ENCODE data around the gene CAMSAP2. TPM values are rescaled to one million over a fixed set of nuclear protein-coding genes. Genes with fewer than 3 reads are reported as not detected.
A peak's percentile ranks its signal among the peaks of the same experiment; 100 is the strongest.

The CAMSAP2 gene
- total and polyA plus RNA-seq, 10 of the 15 experiments (the other 5 are each of a cell fraction or from before 2014, with no cell fraction given), result 3.9 to 19.8 (median 8.0) TPM

DNA sequence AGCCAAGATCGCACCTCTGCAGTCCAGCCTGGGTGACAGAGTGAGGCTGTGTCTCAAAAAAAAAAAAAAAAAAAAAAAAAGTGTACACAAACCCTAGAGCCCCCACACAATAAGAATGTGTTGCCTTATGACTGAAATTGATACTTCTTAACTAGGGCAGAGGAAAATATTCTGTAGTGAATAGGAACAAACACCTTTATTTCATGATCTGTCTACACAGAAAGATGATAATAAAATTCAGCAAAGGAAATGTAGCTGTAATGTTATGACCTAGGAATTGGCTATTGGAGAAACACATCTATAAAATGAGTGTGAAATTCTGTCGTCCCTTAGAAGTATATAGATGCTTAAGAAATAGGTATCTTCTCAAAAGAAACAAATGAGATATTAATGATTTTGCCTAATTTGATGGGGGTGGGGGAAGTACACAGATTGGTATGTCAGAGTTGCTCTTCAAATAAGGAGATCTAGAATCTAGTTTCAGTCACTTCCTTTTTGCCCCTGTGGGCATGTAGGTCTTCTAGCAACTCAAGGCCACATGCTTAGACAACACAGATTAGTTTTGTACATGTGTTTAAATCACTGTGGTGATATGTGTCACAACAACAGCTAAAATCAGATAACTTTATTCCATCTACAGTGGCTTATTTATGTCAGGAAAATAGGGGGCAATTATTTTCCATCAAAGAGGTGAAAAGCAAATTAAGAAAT is 123.4 kb downstream of the CAMSAP2 start (continued):
- TF ChIP-seq MEF2B (IDR thresholded peaks at IDR 0.05; ENCODE audit: partially characterized antibody, poor library complexity, severe bottlenecking), result peak; percentile 36
- 0 out of 2 replicates have a peak, but pooled peaks have one; percentile 66 for TF ChIP-seq MXI1 (IDR thresholded peaks at IDR 0.05; ENCODE audit: low read depth, low read length)

DNA sequence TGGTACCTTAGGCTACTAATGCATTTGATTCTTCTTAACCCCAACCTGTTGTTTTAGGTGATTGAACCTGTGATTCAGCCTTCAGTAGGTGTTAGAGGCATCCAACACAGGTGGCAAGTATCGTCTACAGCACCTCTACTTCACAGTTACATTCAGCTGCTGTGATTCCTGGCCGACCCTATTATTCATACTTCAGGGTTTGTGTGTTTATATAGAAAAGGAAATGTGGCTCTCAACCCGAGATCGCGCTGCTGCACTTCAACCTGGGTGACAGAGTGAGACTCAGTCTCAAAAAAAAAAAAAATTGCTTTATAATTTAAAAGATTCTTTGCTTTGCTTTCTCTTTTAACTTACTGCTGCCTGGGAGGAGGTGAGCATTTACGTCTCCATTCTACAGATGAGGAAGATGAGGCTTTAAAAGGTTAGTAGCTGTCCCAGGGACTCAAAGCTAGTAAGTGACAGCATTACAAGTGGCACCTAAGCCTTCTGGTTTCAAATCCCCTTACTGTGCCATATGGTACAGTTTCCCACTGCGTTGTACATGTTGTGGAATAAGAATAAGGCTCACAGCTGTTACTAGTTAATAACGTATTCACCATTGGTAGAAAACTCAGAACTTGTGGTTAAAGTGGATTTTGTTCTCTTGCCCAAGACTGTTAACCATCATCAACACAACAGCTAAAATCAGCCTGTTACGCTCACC is 124.2 kb downstream of the CAMSAP2 start:
- Histone ChIP-seq H3K9me3 (replicated peaks; ENCODE audit: control insufficient read depth, insufficient read depth, low read length) (no peaks in the 10 kb centered on the region), H3K9ac (ENCODE audit: control insufficient read depth, insufficient read depth, low read length) (peak overlapping the region; percentile 40; the same call in 1 of the 2 replicates), H3K27ac (ENCODE audit: control insufficient read depth, insufficient read depth) (peak overlapping the region; percentile 76), H3K27me3 (replicated peaks in 1 of 2; ENCODE audit: control insufficient read depth in 2 of 2, insufficient read depth in 2 of 2, low read length in 1 of 2) (no peaks in the 10 kb centered on the region), H4K20me1 (ENCODE audit: control insufficient read depth, insufficient read depth) (no peaks in the 10 kb centered on the region), H3K4me1 (ENCODE audit: control insufficient read depth, insufficient read depth, low read length) (peaks cover 46% of the 10 kb centered on the region), H2AFZ (ENCODE audit: control insufficient read depth, low read depth, low read length) (peak overlapping the region; percentile 4; the same call in 1 of the 2 replicates), H3K36me3 (ENCODE audit: control insufficient read depth in 2 of 2, insufficient read depth in 2 of 2, low read length in 1 of 2) (0 out of 4 replicates have a peak, but pooled peaks cover 0 to under 1% of the 10 kb centered on the region in 2 experiments), H3K4me3 (no peak overlapping the region), H3K79me2 (ENCODE audit: control insufficient read depth, insufficient read depth, low read length) (no peaks in the 10 kb centered on the region), H3K4me2 (ENCODE audit: control insufficient read depth, insufficient read depth) (peak overlapping the region; percentile 56)
- no TSS peak for BruUV-seq (replicated peaks)
- intact Hi-C loops (cut with micrococcal nuclease; ENCODE audit: unreplicated experiment), result loop anchor here (1.0 kb wide), 1 partner anchor 15 kb away; no protein-coding TSS in a partner anchor
- WGBS (ENCODE audit: insufficient coverage, insufficient replicate concordance, low lambda C conversion rate, missing lambda C conversion rate), result 25% methylated on average over 9 of the region's 9 CpGs
- RAD21 ChIA-PET (ENCODE audit: unreplicated experiment), result interaction anchor here (0.7 to 7.2 kb wide), 12 partner anchors 11 to 242 kb away, joined by 3 to 125 read pairs (median 5); partner anchors contain the start of gene KIF14
- POLR2A ChIA-PET, result interaction anchor here (0.7 to 1.6 kb wide), 10 partner anchors 15 to 245 kb away, joined by 3 to 12 read pairs (median 5); no protein-coding TSS in a partner anchor
- SMC1A ChIA-PET (ENCODE audit: uncharacterized antibody, unreplicated experiment), result interaction anchor here (0.8 to 16.6 kb wide), 17 partner anchors 12 to 241 kb away, joined by 3 to 208 read pairs (median 5); no protein-coding TSS in a partner anchor
- ATAC-seq (peak; percentile 42), DNase-seq (ENCODE audit: low read depth, low spot score) (peak; percentile 59), FAIRE-seq (peak; percentile 44)
- CTCF ChIA-PET, result interaction anchor here (0.7 to 7.7 kb wide), 13 partner anchors 16 to 304 kb away, joined by 3 to 73 read pairs (median 4); no protein-coding TSS in a partner anchor
- in situ Hi-C loops (cut with MboI), result no loop called here
- TF ChIP-seq TCF7 (IDR thresholded peaks at IDR 0.05; ENCODE audit: borderline replicate concordance), result no peak
- TF ChIP-seq NFYA (IDR thresholded peaks at IDR 0.05; ENCODE audit: borderline replicate concordance, low read depth, low read length), result no peak
- TF ChIP-seq CHD4 (IDR thresholded peaks at IDR 0.05), result no peak
- TF ChIP-seq MXI1 (IDR thresholded peaks at IDR 0.05; ENCODE audit: low read depth, low read length), result peak; percentile 30; the same call in 1 of the 2 replicates
- TF ChIP-seq, protein P1, sequence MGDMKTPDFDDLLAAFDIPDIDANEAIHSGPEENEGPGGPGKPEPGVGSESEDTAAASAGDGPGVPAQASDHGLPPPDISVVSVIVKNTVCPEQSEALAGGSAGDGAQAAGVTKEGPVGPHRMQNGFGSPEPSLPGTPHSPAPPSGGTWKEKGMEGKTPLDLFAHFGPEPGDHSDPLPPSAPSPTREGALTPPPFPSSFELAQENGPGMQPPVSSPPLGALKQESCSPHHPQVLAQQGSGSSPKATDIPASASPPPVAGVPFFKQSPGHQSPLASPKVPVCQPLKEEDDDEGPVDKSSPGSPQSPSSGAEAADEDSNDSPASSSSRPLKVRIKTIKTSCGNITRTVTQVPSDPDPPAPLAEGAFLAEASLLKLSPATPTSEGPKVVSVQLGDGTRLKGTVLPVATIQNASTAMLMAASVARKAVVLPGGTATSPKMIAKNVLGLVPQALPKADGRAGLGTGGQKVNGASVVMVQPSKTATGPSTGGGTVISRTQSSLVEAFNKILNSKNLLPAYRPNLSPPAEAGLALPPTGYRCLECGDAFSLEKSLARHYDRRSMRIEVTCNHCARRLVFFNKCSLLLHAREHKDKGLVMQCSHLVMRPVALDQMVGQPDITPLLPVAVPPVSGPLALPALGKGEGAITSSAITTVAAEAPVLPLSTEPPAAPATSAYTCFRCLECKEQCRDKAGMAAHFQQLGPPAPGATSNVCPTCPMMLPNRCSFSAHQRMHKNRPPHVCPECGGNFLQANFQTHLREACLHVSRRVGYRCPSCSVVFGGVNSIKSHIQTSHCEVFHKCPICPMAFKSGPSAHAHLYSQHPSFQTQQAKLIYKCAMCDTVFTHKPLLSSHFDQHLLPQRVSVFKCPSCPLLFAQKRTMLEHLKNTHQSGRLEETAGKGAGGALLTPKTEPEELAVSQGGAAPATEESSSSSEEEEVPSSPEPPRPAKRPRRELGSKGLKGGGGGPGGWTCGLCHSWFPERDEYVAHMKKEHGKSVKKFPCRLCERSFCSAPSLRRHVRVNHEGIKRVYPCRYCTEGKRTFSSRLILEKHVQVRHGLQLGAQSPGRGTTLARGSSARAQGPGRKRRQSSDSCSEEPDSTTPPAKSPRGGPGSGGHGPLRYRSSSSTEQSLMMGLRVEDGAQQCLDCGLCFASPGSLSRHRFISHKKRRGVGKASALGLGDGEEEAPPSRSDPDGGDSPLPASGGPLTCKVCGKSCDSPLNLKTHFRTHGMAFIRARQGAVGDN (IDR thresholded peaks at IDR 0.05), result peak; percentile 81
- TF ChIP-seq, protein P2, sequence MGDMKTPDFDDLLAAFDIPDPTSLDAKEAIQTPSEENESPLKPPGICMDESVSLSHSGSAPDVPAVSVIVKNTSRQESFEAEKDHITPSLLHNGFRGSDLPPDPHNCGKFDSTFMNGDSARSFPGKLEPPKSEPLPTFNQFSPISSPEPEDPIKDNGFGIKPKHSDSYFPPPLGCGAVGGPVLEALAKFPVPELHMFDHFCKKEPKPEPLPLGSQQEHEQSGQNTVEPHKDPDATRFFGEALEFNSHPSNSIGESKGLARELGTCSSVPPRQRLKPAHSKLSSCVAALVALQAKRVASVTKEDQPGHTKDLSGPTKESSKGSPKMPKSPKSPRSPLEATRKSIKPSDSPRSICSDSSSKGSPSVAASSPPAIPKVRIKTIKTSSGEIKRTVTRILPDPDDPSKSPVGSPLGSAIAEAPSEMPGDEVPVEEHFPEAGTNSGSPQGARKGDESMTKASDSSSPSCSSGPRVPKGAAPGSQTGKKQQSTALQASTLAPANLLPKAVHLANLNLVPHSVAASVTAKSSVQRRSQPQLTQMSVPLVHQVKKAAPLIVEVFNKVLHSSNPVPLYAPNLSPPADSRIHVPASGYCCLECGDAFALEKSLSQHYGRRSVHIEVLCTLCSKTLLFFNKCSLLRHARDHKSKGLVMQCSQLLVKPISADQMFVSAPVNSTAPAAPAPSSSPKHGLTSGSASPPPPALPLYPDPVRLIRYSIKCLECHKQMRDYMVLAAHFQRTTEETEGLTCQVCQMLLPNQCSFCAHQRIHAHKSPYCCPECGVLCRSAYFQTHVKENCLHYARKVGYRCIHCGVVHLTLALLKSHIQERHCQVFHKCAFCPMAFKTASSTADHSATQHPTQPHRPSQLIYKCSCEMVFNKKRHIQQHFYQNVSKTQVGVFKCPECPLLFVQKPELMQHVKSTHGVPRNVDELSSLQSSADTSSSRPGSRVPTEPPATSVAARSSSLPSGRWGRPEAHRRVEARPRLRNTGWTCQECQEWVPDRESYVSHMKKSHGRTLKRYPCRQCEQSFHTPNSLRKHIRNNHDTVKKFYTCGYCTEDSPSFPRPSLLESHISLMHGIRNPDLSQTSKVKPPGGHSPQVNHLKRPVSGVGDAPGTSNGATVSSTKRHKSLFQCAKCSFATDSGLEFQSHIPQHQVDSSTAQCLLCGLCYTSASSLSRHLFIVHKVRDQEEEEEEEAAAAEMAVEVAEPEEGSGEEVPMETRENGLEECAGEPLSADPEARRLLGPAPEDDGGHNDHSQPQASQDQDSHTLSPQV (IDR thresholded peaks at IDR 0.05), result no peak
- 0 out of 2 replicates have a peak, but pooled peaks have one; percentile 12 for TF ChIP-seq TCF12 (IDR thresholded peaks at IDR 0.05; ENCODE audit: low read depth, low read length)
- TF ChIP-seq MTA2 (IDR thresholded peaks at IDR 0.05; ENCODE audit: low read depth), result peak; percentile 49; the same call in 1 of the 2 replicates

Data from GM12878 (cell line).